GM18951 (cell line): ENCODE data around the gene SPPL2C.
"Not testable (repeated sequence)": the region's sequence is repeated elsewhere in the genome, so short reads cannot be mapped to it uniquely, and the experiment has no call there.

Experiments used
- POLR2A ChIP-seq: IDR thresholded peaks from 4 replicates; pipeline ENCODE4 v1.6.1; 2011; ENCODE audit warnings: mild to moderate bottlenecking; ENCODE audit not compliant: insufficient read length, insufficient read depth; ENCODE audit errors: extremely low read depth
- in situ Hi-C: fragments of 300-500 bp; cut with MboI; formaldehyde crosslinking; loops from one replicate; pipeline ENCODE4 v1.12.0; 2022; ENCODE audit warnings: low sequenced_read_pairs, mixed read lengths, inconsistent platforms; ENCODE audit not compliant: unreplicated experiment

SPPL2C gene

DNA sequence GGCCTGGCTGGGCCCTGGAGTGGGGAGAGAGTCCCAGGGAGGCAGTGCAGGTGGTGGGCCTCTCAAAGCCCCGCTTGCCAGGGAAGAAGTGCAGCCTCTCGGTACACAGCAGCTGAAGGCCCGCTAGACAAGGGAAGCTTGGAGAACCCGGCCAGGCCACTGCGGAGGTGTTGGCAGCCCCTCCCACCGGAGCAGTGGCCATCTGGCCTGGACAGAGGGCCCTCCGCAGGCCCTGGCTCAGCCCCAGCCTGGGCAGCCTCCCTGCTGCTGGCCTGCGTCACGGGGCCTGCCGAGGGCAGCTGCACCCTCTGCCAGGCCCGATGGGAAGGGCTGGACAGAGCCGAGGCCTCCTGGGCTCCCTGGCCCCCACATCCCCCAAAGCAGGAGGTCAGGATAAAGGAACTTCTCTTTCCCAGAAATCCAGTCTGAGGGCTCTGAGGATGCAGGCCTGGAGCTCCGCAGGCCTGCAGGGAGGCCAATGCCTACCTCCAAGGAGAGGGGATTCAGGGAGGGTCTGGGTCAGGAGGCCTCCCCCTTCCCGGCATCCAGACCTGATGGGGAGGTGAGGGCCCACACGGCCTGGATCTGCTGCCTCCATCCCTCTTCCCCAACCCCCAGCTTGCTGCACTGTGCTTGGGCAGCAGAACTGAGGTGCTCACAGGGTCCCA is 4.3 kb downstream of the SPPL2C start:
- no peak for TF ChIP-seq POLR2A
- in situ Hi-C loops: no loop called here

DNA sequence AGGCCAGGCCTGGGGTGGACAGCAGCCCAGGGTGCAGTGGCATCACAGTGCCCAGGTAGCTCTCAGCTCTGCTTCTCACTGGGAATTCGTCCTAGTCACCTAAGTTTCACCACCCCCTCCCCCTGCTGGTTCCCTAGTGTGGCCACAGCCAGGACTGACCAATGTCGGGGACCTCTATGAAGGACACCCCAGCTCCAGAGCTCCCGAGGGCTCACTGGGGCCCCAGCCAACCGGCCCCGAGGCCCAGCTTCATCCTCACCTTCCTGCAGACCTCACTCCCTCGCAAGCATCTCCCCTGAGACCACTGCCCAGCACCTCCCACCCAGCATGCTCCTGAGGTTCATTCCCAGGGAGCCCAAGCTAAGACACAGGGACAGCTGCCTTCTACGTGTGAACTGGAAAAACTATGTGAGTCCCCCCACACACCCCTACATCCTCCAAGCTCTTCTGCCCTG is 4.9 kb downstream of the SPPL2C start:
- TF ChIP-seq POLR2A: no peak

DNA sequence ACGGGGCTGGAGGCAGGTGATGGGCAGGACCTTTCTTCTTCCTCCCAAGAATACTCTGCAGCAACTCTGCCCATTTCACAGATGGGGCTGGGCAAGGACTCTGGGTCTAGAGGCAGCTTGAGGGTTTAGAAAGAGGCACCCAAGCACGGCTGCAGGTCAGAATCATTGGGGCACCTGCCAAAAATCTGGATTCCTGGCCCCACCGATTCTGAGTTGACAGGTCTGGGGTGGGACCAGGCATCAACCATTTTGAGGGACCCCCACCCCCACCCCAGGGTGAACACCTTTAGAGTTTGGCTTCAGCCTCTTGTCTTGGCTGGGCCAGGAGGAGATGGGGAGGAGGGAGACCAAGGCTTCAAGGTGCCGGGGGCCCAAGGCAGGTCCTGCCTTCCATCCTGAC is 5.3 kb downstream of the SPPL2C start:
- in situ Hi-C loops: no loop called here
- TF ChIP-seq POLR2A: no peak

More for the DNA sequence above, 4.9 kb downstream of the SPPL2C start:
- in situ Hi-C loops: no loop called here

DNA sequence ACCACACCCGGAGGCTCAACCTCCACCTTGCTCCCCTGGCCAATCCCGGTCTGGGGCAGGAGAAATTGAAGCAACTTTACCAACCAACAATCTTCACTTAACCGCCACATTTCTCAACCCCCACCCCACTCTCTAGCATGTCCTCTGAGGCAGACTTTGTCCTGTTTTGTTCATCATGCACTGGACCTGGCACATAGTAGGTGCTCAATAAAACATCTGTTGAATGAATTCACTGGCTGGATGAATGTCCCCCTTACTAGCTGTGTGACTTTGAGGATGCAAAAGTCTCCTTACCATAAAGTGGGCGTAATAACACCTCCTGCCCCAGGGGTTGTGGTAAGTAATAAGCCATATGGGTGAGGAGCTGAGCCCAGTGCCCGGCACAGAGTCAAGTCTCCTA is 5.8 kb downstream of the SPPL2C start:
- no peak for TF ChIP-seq POLR2A
- in situ Hi-C loops: no loop called here

DNA sequence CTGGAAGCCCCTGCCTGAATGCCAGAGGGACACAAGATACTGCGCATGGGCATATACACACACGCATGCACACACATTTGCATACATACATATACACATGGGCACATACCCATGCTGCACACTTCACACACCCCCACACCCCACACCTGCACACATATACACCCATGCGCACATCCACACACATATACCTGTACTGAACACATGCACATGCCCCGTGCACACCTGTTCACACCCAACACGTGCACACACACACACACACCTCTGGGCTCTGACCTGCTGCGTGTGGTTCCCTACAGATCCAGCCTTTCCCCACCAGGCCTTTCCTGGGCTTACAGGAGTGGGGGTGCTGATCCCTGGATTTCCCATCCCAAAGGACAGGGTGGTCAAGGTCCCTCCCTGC is 6.3 kb downstream of the SPPL2C start:
- in situ Hi-C loops: no loop called here
- TF ChIP-seq POLR2A: no peak

DNA sequence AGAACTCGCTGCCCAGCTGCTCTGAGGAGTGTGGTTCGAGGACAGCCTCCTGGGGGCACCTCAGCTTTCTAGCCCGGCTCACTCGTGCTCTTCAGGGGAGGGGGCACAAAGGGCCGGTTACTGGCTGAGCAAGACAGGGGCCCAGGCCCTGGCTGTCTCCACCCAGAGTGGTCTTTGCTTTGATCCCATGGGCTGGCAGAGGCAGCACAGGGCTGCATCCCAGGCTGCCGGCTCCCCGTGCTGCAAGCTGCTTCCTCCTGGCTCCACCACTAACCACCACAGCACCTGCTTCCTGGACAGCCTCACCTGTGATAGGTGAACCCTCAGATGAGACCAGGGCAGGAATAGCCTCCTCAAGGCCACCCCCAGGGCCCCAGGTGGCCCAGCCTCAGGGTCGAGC is 6.8 kb downstream of the SPPL2C start:
- in situ Hi-C loops: no loop called here
- no peak for TF ChIP-seq POLR2A

DNA sequence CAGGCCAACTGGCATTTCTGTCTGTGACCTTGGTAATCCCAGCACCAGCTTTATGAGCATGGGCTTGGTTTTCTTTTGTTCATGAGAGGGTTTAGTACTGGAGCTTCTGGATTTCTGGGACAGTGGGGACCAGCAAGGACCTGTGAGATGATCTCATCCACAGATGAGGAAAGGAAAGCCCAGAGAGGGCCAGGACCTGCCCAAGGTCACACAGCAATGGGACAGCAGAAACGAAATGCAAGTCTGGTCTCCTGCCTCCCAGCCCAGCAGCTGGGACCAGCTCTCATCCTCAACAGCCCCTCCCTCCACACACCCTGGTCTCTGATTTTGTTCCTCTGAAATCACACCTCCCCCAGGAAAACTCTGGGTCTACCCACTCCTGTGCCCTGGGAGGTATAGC is 7.2 kb downstream of the SPPL2C start:
- TF ChIP-seq POLR2A: no peak
- in situ Hi-C loops: no loop called here

DNA sequence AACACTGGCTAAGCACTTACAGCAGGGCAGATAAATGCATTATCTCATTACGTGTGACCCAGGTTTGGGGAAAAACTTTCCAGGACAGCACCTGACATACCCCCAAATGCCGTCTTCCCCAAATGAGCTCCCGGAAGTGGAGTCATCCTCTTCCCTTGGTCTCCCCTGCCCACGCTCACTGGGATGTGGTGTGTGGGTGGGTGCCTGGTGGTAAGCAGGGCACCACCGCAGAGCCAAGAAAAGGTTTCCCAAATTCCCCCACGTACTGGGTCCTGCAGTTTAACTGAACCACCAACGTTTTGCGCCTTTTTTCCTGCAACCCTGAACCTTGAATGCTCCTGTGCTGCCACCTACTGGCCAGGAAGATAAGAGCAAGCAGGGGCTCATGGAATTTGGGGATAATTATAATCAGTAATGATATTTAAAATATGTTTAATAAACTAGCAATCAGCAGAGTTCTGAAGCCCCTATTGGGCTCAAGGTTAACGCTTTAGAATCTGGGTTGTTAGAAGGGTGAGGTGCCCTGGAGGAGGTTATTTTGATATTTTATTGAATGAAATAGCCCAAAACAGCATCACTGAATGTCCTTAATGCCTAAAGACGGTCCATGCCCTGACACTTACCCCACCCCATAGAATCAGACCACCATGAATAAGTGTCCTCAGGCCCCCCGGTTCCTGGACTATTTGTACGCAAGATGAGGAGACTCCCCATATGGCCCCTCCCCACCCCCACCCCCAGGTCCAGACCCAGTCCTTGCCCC is 8.0 kb downstream of the SPPL2C start:
- TF ChIP-seq POLR2A: no peak
- in situ Hi-C loops: no loop called here

DNA sequence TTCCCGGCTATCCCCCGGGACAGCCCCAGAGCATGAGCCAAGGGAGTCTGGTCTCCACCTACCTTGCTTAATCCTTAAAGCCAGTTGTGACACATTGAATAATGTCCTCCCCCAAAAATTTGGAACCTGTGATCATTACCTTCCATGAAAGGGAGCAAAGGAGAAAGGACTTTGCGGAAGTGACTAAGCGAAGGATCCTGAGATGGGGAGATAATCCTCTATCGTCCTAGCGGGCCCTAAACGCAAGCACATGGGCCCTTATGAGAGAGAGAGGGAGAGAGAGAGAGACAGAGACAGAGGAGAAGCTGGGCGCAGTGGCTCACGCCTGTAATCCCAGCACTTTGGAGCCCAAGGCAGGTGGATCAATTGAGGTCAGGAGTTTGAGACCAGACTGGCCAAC is 9.5 kb downstream of the SPPL2C start:
- in situ Hi-C loops: no loop called here

DNA sequence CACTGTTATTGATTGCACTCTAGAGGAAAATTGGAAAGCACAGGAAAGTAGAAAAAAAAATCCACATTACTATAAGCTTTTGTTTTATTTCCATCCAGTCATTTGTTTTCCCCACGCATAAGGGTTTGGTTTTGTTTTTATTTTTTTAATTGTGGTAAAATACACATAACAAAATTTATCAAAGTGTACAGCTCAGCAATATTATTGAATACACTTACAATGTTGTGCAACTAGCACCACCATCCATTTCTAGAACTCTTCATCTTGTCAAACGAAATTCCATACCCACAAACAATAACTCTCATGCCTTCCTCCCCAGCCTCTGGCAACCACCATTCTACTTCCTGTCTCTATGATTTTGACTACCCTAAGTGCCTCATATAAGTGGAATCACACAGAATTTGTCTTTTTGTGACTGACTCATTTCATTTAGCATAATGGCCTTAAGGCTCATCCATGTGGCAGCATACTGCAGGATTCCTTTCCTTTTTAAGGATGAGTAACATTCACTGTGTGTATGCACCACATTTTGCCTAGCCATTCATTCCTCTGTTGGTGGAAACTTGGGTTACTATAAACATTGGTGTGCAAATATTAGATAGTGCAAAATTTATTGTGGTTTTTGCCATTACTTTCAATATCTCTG is 11.1 kb downstream of the SPPL2C start:
- in situ Hi-C loops: no loop called here

More for the DNA sequence above, 9.5 kb downstream of the SPPL2C start:
- TF ChIP-seq POLR2A: no peak

DNA sequence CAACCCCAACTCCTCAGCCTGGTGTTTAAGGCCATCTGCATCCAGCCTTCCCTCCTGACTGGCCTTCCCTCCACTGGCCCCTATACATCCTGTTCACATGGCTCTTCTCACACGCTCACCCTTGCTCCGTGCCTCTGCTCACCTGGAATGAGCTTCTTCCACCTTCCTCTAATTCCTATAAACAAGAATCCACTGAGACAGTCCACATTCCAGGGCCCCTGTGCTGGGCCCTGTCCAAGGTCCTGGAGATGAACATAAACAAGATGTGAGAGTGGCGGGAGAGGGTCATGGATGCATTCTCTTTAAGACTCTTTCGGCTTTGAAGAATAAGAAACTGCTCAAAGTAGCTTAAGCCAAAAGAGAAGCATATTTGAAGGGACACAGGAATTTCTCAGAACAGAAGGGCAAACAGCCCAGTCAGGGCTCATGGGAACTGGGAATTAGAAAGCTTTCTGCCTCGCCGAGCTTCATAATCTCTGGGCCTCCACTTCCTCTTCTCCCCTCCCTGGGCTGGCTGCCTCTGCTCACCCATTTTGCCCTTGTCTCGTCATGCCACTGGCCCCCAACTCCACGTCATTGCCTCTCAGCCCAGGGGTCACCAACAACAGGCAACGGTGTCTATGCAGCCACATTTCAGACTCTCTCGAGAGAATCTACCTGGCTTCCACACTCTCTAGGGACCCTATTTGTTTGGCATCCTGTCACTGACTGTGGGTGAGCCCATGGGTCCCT is 13.5 kb downstream of the SPPL2C start:
- in situ Hi-C loops: no loop called here
- no peak for TF ChIP-seq POLR2A

More for the DNA sequence above, 11.1 kb downstream of the SPPL2C start:
- no peak for TF ChIP-seq POLR2A

DNA sequence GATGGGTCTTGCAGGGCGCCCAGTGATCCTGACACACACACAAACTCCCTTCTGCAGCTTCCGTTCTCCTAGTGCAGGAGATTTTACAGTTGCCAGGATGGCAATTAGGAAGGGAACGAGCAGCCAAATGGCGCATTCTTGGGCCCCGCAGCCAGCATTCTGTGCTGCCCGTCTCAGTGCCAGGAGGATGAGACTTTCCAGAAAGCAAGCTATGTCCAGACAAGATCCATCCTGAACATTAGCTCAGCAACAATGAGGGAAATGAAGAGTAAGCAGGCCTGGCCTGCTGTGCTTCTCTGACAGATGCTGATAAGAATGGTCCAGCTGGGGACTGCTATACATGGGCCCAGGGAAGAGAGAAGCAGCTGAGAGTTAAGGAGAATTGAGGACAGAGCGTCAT is 16.5 kb downstream of the SPPL2C start:
- in situ Hi-C loops: no loop called here
- TF ChIP-seq POLR2A: no peak

DNA sequence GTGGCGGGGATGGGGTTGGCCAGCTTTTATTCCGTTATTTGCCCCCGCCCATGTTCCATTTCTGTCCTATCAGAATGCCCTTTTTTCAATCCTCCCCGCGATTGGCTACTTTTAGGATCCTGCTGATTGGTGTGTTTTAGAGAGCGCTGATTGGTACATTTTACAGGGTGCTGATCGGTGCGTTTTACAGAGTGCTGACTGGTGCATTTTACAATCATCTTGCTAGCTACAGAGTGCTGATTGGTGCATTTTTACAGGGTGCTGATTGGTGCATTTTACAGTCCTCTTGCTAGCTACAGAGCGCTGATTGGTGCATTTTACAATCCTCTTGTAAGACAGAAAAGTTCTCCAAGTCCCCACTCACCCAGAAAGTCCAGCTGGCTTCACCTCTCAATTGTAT is 17.4 kb downstream of the SPPL2C start:
- in situ Hi-C loops: not testable (repeated sequence)
